Measurements from ENCODE around the gene MUC20.

MUC20 gene

GRCh38 chr3:195755791-195756676 lies 35.3 kb downstream of the MUC20 start:
- no peak for DNase-seq (ENCODE audit: low read depth)

- no peak for DNase-seq (ENCODE audit: low read depth)
Measured at GRCh38 chr3:195757438-195757770, 36.6 kb downstream of the MUC20 start.

GRCh38 chr3:195757827-195758226 lies 37.0 kb downstream of the MUC20 start:
- DNase-seq (ENCODE audit: low read depth): no peak

- DNase-seq (ENCODE audit: low read depth): no peak
Measured at GRCh38 chr3:195758721-195759353, 38.1 kb downstream of the MUC20 start.

GRCh38 chr3:195760345-195761122 lies 39.8 kb downstream of the MUC20 start:
- DNase-seq (ENCODE audit: low read depth): no peak

GRCh38 chr3:195761123-195761566 lies 40.4 kb downstream of the MUC20 start:
- DNase-seq (ENCODE audit: low read depth): no peak

- DNase-seq (ENCODE audit: low read depth): no peak
Measured at GRCh38 chr3:195761567-195762248, 40.9 kb downstream of the MUC20 start.

GRCh38 chr3:195762249-195762585 lies 41.4 kb downstream of the MUC20 start:
- DNase-seq (ENCODE audit: low read depth): no peak

GRCh38 chr3:195762611-195763010 lies 41.8 kb downstream of the MUC20 start:
- DNase-seq (ENCODE audit: low read depth): no peak

- no peak for DNase-seq (ENCODE audit: low read depth)
Measured at GRCh38 chr3:195763076-195763830, 42.5 kb downstream of the MUC20 start.

- DNase-seq (ENCODE audit: low read depth): no peak
Measured at GRCh38 chr3:195763843-195764825, 43.4 kb downstream of the MUC20 start.

- DNase-seq (ENCODE audit: low read depth): no peak
Measured at GRCh38 chr3:195764961-195765706, 44.4 kb downstream of the MUC20 start.

- no peak for DNase-seq (ENCODE audit: low read depth)
Measured at GRCh38 chr3:195766671-195767070, 45.9 kb downstream of the MUC20 start.

- DNase-seq (ENCODE audit: low read depth): no peak
Measured at GRCh38 chr3:195767792-195768191, 47.0 kb downstream of the MUC20 start.

- no peak for DNase-seq (ENCODE audit: low read depth)
Measured at GRCh38 chr3:195768414-195768813, 47.6 kb downstream of the MUC20 start.

- no peak for DNase-seq (ENCODE audit: low read depth)
Measured at GRCh38 chr3:195768831-195769303, 48.1 kb downstream of the MUC20 start.

GRCh38 chr3:195769551-195769950 lies 48.8 kb downstream of the MUC20 start:
- no peak for DNase-seq (ENCODE audit: low read depth)

GRCh38 chr3:195770081-195770840 lies 49.5 kb downstream of the MUC20 start:
- DNase-seq (ENCODE audit: low read depth): no peak

Measured in fibroblast of gingiva (primary cell).